Cardiac ventricle fibroblast (primary cell): ENCODE data around the gene RDH11. TPM values are rescaled to one million over a fixed set of nuclear protein-coding genes. Genes with fewer than 3 reads are reported as not detected.

Source experiments
- total RNA-seq: library from RNA; depleted of rRNA; stranded (reverse); fragments of >200 nt; gene quantifications from 2 replicates; pipeline ENCODE4 v1.2.3, GENCODE V29; 2015

The RDH11 gene
- 43.4 and 45.5 TPM in 2 replicates for total RNA-seq

GRCh38 chr14:67695394-67695949 is at the start of gene RDH11:
RDH11 (minus strand) TSS chr14:67695764; CDS start chr14:67695703, 61 bp downstream.

GRCh38 chr14:67701492-67701891 is 5.9 kb upstream of the RDH11 start, which contains the start of gene RDH12:
RDH12 (plus strand) TSS chr14:67701886; CDS start chr14:67722643, 20,757 bp downstream.

GRCh38 chr14:67674480-67675218 is 20.9 kb downstream of the RDH11 start, which contains the start of gene VTI1B:
VTI1B (minus strand) TSS chr14:67674632; CDS start chr14:67674489, 143 bp downstream.

Other genes starting within 250 kb of the RDH11 start
- gene TMEM229B, start 207.0 kb downstream of the RDH11 start, total RNA-seq = 0.69 and 1.9 TPM in 2 replicates
- 0.12 and 0.78 TPM in 2 replicates for gene PLEKHH1, start 162.5 kb downstream of the RDH11 start, total RNA-seq
- gene PIGH, start 95.5 kb downstream of the RDH11 start, total RNA-seq = 12.1 and 20.3 TPM in 2 replicates
- 2.0 and 5.9 TPM in 2 replicates for gene ARG2, start 75.8 kb downstream of the RDH11 start, total RNA-seq
- 41.9 and 49.1 TPM in 2 replicates for gene VTI1B, start 21.1 kb downstream of the RDH11 start, total RNA-seq
- gene RDH12, start 6.1 kb upstream of the RDH11 start, total RNA-seq = not detected in 2 replicates
- 10.7 and 16.2 TPM in 2 replicates for gene ZFYVE26, start 120.8 kb upstream of the RDH11 start, total RNA-seq
- 4.0 and 5.8 TPM in 2 replicates for gene RAD51B, start 124.0 kb upstream of the RDH11 start, total RNA-seq